Suprapubic skin (tissue), 3 donors: ENCODE results near the gene CSRNP3.

Experiments used
- POLR2A ChIP-seq, 2 donors: fragments of 450-650 bp; IDR thresholded peaks; one replicate each; pipeline ENCODE4 v1.6.1; 2017; ENCODE audit warnings: antibody characterized with exemption in 2 of 2, mild to moderate bottlenecking in 2 of 2, moderate library complexity in 2 of 2
- TF ChIP-seq, protein P1 (sequence below), 2 donors: fragments of 200-600 bp in 1 of 2; fragments of 450-650 bp in 1 of 2; sonication (generic) in 1 of 2; IDR thresholded peaks; one replicate each; pipeline ENCODE4 v1.5.1; 2016 to 2019; ENCODE audit warnings: antibody characterized with exemption in 2 of 2, mild to moderate bottlenecking in 1 of 2, moderate library complexity in 1 of 2

DNA sequence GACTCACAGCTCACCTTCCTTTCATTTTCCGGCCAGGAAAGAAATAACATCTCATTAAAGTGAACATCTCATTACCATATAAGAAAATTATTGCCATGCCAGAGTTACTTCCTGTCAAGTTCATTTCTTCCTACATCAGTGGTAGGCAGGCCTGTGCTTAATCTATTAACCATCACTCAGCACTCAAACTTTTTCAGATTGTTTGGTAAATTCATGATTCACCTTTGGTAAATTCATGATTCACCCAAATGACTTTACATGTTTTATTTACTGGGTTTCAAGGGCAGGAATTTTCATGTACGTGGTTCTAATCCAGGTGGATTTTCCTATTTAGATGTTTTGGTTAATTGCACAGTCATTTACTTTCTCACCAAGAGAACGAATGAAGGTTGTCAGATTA lies 116.5 kb downstream of the CSRNP3 start:
- TF ChIP-seq, protein P1, sequence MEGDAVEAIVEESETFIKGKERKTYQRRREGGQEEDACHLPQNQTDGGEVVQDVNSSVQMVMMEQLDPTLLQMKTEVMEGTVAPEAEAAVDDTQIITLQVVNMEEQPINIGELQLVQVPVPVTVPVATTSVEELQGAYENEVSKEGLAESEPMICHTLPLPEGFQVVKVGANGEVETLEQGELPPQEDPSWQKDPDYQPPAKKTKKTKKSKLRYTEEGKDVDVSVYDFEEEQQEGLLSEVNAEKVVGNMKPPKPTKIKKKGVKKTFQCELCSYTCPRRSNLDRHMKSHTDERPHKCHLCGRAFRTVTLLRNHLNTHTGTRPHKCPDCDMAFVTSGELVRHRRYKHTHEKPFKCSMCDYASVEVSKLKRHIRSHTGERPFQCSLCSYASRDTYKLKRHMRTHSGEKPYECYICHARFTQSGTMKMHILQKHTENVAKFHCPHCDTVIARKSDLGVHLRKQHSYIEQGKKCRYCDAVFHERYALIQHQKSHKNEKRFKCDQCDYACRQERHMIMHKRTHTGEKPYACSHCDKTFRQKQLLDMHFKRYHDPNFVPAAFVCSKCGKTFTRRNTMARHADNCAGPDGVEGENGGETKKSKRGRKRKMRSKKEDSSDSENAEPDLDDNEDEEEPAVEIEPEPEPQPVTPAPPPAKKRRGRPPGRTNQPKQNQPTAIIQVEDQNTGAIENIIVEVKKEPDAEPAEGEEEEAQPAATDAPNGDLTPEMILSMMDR (IDR thresholded peaks at IDR 0.05): no peak
- TF ChIP-seq POLR2A (IDR thresholded peaks at IDR 0.05): no peak
